Muscle of arm (tissue), 14 donors: ENCODE results near the gene CFAP97. TPM values are rescaled to one million over a fixed set of nuclear protein-coding genes. Genes with fewer than 3 reads are reported as not detected.
"Not testable (repeated sequence)": the region's sequence is repeated elsewhere in the genome, so short reads cannot be mapped to it uniquely, and the experiment has no call there.

ENCODE experiments used
- DNase-seq: peaks from one replicate; pipeline ENCODE4 v3.0.0-alpha.2; 2013
- long read RNA-seq, 11 donors: transcript quantifications; one replicate each; lab custom pipeline, GENCODE V29; 2026
- polyA plus RNA-seq, 12 donors: library from polyadenylated mRNA; unstranded; fragments of 120-200 nt; gene quantifications; one replicate each; pipeline ENCODE4 v1.2.1, GENCODE V29; 2013; ENCODE audit not compliant: insufficient read length in 12 of 12

CFAP97 gene
- 10 to 100 TPM in 11 of 12 donors, not detected in 1; 27.3 to 43.7 (median 35.3) TPM for polyA plus RNA-seq
- long read RNA-seq, donor 1, full-length matches to known transcripts, result 1 of 19 reads
- long read RNA-seq, donor 1, partial matches to known transcripts, result 18 of 19 reads
- long read RNA-seq, donor 1, other reads (novel, unspliced or antisense), result 0 of 19 reads
- long read RNA-seq, donor 2, full-length matches to known transcripts, result 7 of 16 reads
- long read RNA-seq, donor 2, partial matches to known transcripts, result 9 of 16 reads
- long read RNA-seq, donor 2, other reads (novel, unspliced or antisense), result 0 of 16 reads
- long read RNA-seq, donor 3, full-length matches to known transcripts, result 2 of 2 reads
- long read RNA-seq, donor 3, partial matches to known transcripts, result 0 of 2 reads
- long read RNA-seq, donor 3, other reads (novel, unspliced or antisense), result 0 of 2 reads
- long read RNA-seq, donor 4, full-length matches to known transcripts, result 2 of 2 reads
- long read RNA-seq, donor 4, partial matches to known transcripts, result 0 of 2 reads
- long read RNA-seq, donor 4, other reads (novel, unspliced or antisense), result 0 of 2 reads
- long read RNA-seq, donor 5, full-length matches to known transcripts, result 7 of 16 reads
- long read RNA-seq, donor 5, partial matches to known transcripts, result 9 of 16 reads
- long read RNA-seq, donor 5, other reads (novel, unspliced or antisense), result 0 of 16 reads
- long read RNA-seq, donor 6, full-length matches to known transcripts, result 2 of 2 reads
- long read RNA-seq, donor 6, partial matches to known transcripts, result 0 of 2 reads
- long read RNA-seq, donor 6, other reads (novel, unspliced or antisense), result 0 of 2 reads
- long read RNA-seq, donor 7, full-length matches to known transcripts, result 2 of 2 reads
- long read RNA-seq, donor 7, partial matches to known transcripts, result 0 of 2 reads
- long read RNA-seq, donor 7, other reads (novel, unspliced or antisense), result 0 of 2 reads
- long read RNA-seq, donor 8, full-length matches to known transcripts, result 7 of 20 reads
- long read RNA-seq, donor 8, partial matches to known transcripts, result 13 of 20 reads
- long read RNA-seq, donor 8, other reads (novel, unspliced or antisense), result 0 of 20 reads
- long read RNA-seq, donor 9, full-length matches to known transcripts, result 1 of 1 reads
- long read RNA-seq, donor 9, partial matches to known transcripts, result 0 of 1 reads
- long read RNA-seq, donor 9, other reads (novel, unspliced or antisense), result 0 of 1 reads
- long read RNA-seq, donor 10, full-length matches to known transcripts, result 5 of 5 reads
- long read RNA-seq, donor 10, partial matches to known transcripts, result 0 of 5 reads
- long read RNA-seq, donor 10, other reads (novel, unspliced or antisense), result 0 of 5 reads
- long read RNA-seq, donor 11, full-length matches to known transcripts, result 5 of 14 reads
- long read RNA-seq, donor 11, partial matches to known transcripts, result 9 of 14 reads
- long read RNA-seq, donor 11, other reads (novel, unspliced or antisense), result 0 of 14 reads

- peak; percentile 90 for DNase-seq
These were observed at the start of gene CFAP97 for GRCh38 chr4:185203486-185204237. Gene CFAP97 (minus strand): TSS chr4:185204000. CDS start chr4:185191196, 12,804 bp downstream.

GRCh38 chr4:185249105-185249504 lies 45.3 kb upstream of the CFAP97 start:
- DNase-seq, result no peak

GRCh38 chr4:185248393-185249039 lies 44.7 kb upstream of the CFAP97 start:
- DNase-seq, result no peak

GRCh38 chr4:185247151-185247550 lies 43.4 kb upstream of the CFAP97 start:
- DNase-seq, result no peak

- no peak for DNase-seq
These were observed 42.7 kb upstream of the CFAP97 start for GRCh38 chr4:185246453-185246852.

GRCh38 chr4:185244763-185245162 lies 41.0 kb upstream of the CFAP97 start:
- DNase-seq, result no peak

- no peak for DNase-seq
These were observed 40.1 kb upstream of the CFAP97 start for GRCh38 chr4:185243879-185244278.

GRCh38 chr4:185242749-185243533 lies 39.1 kb upstream of the CFAP97 start:
- DNase-seq, result no peak

GRCh38 chr4:185240486-185240885 lies 36.7 kb upstream of the CFAP97 start:
- not testable (repeated sequence) for DNase-seq

GRCh38 chr4:185238750-185239149 lies 35.0 kb upstream of the CFAP97 start:
- DNase-seq, result no peak

- no peak for DNase-seq
These were observed 34.4 kb upstream of the CFAP97 start for GRCh38 chr4:185238215-185238681.

- DNase-seq, result no peak
These were observed 33.4 kb upstream of the CFAP97 start for GRCh38 chr4:185237175-185237574.

GRCh38 chr4:185235843-185236503 lies 32.2 kb upstream of the CFAP97 start:
- DNase-seq, result no peak

GRCh38 chr4:185235119-185235842 lies 31.5 kb upstream of the CFAP97 start:
- DNase-seq, result no peak

- no peak for DNase-seq
These were observed 28.6 kb upstream of the CFAP97 start for GRCh38 chr4:185232370-185232769.

GRCh38 chr4:185229021-185229818 lies 25.4 kb upstream of the CFAP97 start:
- DNase-seq, result no peak

GRCh38 chr4:185227713-185228278 lies 24.0 kb upstream of the CFAP97 start:
- no peak for DNase-seq
